NOMO-1 (cell line): ENCODE results near the gene IL12B.
"Not testable (repeated sequence)": the region's sequence is repeated elsewhere in the genome, so short reads cannot be mapped to it uniquely, and the experiment has no call there.

ENCODE experiments used
- DNase-seq, 2 experiments: peaks; one replicate each; lab custom pipeline; 2025; ENCODE audit not compliant: unreplicated experiment in 2 of 2; lab: John Stamatoyannopoulos, UW

The IL12B gene

DNA sequence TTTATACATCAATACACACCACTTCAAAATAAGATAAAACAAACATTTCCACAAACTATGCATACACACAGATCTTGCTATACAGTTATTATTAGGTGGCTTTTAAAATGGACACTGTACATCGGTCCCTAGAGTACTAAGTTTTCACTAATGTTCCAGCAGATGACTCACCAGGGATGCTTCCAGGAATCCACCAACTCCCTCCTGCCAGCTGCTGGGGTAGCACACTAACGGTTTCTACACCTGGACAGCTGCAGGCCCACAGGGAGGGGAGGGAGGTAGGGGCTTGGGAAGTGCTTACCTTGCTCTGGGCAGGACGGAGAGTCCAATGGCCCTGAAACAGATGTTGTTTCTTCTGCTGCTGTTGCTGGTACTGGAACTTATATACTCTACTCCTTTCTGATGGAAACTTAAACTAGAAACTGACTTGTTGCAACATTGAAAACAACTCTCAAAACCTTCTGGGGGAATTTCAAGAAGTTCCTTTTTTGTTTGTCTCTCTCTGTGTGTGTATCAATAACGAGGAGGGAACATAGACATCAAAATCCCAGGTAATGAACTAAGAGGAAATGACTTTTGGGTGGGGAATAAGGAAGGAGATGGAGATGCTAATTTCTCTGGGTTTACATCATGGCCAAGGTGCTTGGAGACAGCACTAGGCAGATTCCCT lies at the start of gene IL12B:
TSS of gene IL12B (minus strand) at position 357 of the 670 bp plus-strand sequence. CDS start 3,705 bp downstream, outside the sequence.
- DNase-seq = peak in 1 of 2 experiments; percentile 17

DNA sequence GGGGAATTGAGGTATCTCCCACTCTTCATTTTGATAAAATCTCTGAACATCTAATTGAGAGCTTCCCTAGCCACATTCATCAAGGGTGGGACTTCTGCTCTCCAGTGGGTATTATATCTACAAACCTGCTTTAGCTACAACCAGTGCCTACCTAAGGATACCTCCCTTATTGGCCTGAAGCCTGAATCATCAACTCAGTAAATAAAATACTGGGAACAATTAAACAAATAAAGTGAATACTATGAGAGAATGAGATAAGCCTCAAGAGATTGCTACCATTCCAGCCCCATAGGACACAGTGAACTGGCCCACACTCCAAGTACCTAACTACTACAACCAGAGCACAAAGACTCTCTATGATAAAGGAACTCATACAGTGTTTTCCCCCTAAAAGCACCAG lies 47.4 kb upstream of the IL12B start:
- no peak for DNase-seq

DNA sequence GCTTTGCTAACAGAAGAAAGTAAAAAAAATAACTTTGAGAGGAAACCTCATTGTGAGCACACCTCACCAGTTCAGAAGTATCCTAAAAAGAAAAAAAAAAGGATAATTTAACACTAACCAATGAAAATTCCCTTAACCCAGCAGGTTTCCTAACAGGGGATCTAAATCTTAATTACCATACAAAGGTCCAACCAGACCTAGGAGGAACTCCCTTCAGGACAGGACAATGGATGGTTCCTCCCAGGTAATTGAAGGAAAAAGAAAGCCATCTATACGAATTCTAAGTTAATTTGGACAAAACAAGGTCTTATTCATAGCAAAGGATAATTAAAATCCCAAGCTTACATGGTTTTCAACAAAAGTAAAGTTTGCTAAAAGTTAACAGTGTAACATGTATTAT lies 37.6 kb upstream of the IL12B start:
- DNase-seq = not testable (repeated sequence)

DNA sequence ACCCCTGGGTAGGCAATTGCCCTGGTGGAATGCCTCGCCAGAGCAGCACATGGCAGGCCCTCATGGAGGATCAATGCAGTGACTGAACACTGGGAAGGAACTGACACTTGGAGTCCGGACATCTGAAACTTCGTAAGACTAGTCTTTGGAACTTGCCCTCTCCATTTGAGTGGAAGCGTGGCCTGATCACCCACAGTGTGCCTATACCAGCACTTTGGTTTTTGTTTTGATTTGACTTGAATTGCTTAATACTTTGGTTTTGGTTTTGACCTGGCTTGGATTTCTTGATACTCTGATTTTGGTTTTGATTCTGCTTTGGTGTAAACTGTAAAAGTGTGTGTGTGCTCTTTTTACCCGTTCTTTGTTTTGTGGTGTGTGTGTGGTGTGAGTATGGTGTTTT lies 36.5 kb upstream of the IL12B start:
- DNase-seq = not testable (repeated sequence)

DNA sequence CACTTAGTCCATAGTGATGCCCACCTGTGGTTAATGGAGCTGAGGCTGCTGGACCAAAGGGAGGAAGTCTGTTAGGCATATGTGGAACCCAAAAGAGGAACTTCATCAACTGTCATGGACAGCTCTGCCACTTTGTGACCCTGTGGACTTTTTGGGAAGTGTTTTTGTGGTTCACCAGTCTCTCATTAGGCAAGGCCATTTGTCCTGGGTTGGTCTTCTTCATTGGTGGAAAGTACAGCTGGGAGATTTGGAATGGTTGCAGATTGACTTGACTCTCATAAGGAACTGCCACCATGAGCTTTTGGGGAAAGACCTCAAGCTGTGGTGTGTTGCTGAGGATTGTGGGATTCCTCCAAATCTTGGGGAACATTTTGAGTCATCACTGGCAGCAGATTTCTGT lies 31.9 kb upstream of the IL12B start:
- DNase-seq = peak; percentile 84 to 97

DNA sequence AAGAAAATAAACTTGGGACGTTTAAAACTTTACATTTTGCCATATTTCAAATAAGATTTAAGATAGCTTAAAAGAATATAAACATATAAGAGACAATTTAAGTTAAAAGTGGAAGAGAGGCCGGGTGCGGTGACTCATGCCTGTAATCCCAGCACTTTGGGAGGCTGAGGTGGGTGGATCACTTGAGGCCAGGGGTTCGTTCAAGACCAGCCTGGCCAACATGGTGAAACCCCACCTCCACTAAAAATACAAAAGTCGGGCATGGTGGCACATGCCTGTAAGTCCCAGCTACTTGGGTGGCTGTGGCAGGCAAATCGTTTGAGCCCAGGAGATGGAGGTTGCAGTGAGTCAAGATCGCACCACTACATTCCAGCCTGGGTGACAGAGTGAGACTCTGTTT lies 29.6 kb upstream of the IL12B start:
- DNase-seq = not testable (repeated sequence)

DNA sequence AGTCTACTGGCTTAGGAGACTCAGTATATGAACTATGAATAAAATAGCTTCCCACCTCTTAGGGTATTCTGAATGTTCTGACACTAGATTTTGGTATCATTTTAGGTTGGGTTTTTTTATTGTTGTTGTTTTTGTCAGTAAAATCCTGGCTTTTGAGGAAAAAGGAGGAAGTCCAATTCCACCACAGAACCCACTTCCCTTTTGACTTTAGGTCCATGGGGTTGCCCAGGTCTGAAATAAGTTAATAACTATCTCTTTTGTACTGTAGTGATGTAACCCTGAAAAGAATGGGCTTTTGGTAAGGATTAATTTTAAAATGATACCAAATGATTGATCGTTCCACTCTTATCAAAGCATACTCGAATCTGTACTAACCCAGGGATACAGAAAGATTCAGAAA lies 29.1 kb upstream of the IL12B start:
- DNase-seq = peak; percentile 44 to 83

DNA sequence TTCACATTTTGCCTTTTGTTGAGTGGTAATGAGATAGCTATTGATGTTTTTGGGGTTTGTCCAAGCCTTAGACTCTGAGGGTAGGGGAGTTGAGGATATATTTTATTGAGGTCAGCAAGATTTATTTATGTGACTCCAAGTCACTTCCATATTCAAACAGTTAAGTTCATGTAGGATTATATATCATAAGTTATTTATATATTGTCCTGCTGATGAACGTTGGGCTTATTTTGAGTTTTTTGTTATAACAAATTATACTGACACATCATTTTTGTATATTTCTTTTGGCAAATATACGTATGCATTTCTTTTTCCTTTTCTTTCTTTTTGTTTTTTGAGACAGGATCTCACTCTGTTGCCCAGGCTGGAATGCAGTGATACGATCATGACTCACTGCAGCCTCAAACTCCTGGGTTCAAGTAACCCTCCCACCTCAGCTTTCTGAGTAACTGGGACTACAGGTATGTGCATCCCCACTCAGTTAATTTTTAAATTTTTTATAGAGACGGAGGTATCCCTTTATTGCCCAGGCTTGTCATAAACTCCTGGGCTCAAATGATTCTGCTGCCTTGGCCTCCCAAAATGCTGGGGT lies 23.5 kb upstream of the IL12B start:
- DNase-seq = no peak

DNA sequence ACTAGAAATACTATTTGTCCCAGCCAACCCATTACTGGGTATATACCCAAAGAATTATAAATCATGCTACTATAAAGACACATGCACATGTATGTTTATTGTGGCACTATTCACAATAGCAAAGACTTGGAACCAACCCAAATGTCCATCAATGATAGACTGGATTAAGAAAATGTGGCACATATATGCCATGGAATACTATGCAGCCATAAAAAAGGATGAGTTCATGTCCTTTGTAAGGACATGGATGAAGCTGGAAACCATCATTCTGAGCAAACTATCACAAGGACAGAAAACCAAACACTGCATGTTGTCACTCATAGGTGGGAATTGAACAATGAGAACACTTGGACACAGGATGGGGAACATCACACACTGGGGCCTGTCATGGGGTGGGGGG lies 20.4 kb upstream of the IL12B start:
- DNase-seq = not testable (repeated sequence)

DNA sequence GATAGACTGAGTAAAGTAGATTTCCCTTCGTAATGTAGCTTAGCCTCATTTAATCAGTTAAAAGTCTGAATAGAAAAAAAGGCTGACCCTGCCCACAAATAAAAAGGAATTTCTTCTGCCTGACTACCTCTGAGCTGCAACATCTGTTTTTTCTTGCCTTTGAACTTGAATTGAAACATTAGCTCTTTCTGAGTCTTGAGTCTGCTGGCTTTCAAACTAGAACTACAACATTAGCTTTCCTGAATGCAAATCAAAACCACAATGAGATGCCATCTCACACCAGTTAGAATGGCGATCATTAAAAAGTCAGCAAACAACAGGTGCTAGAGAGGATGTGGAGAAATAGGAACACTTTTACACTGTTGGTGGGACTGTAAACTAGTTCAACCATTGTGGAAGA lies 19.9 kb upstream of the IL12B start:
- DNase-seq = not testable (repeated sequence)

DNA sequence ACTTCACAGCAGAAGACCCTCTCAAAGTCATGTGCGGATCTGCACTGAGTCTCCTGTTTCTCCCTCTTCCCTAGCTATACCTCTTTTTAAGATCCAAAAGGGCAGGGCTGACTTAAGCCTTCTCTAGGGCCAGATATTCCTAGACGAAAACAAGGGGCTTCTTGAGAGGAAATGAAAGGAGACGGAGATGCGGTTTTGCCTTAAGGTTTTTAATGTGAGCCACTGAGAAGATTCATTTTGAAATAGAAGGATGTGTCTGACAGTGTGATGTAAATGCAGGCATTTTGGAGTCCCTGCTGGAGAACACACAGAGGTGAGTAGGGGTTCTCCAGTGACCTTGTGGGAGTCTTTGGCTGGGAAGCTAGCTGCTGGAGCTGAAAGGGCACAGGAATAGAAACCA lies 15.6 kb upstream of the IL12B start:
- DNase-seq = peak in 1 of 2 experiments; percentile 24

DNA sequence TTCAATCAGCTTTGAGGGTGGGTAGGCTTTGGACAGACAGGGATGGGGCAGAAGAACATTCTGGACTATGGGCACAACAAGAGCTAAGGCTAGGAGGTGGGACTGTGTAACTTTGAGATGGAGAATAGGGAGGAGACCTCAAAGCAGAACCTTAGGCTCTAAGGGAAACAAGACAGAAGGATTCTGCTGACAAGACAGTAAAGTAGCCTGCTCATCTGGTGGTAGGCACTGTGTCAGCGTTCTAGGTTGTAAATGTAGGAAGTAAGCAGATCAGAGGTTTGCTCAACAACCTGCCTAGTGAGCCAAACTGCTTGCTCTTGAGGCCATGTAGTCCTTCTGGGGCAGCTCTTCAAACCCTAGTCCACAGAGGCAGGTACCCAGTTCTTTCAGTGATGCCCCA lies 15.0 kb upstream of the IL12B start:
- peak; percentile 30 to 80 for DNase-seq

DNA sequence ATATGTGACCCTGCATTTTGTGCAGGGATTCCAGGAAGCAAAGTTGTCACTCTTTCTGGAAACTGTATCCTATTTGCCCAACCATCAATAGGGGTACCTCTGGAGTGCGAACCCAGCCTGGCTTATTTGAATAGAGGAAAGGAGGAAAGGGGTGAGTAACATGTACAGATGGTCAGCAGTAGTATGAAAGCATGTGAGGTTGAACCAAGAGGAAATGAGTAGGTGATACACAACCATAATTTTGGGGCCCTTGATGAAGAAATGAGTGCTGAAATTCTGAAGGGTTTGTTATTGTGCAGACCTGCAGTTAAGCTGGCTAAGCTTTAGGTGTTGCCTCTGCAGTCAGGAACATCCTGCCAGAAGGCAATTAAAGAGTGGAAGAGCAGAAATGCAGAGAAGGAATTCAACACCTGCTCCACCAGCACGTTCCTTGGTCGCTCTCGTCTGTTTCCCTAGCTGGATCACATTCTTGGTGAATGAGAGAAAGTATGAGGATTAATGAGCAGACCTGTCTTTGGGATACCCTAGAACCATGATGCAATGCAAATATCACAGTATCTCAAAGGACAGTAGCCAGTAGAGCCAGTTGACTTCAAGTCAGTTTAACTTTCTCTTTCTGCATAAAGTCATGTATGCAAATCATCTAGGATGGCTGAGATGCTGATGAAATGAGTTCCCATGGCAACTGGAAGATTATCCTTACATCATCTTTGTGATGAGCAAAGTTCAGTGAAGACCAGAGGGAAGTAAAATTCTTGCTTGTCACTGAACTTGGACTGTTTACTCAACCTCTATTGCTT lies 13.2 kb upstream of the IL12B start:
- DNase-seq = peak in 1 of 2 experiments; percentile 86

DNA sequence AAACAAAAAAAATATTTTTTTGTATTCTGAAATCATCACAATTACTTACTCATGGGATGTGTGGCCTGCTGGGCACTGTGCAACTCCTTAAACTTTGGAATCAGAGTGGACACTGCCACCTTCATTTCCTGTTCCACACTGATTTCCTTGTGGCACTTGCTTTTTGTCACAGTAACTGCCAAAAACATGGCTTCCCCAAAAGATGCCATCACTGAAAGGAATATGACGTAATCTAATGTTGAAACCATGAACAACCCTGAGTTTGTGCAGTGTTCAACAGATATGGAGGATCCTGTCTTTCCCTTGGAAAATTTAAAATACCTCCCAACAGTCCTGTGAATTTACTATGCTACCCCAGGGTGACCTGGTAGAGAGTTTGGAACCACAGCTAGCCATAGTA lies 12.6 kb upstream of the IL12B start:
- peak in 1 of 2 experiments; percentile 33 for DNase-seq

DNA sequence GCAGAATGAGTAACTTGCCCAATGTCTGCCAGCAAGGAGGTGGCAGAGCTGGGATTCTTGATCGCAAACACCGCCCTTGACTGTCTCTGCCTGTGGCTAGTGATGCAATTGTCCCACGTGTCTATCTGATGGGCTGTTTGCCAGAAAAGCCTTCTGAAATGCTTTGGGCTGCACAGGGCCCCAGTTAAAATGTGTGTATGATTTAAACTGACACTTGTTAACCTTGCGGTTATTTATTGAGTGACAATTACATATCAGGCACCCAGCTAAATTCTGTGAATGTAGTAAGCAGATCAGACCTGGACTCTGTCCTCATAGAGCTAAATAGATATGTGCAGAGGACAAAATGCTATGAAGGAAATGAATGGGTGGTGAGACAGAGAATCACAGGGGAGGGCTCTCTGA lies 11.6 kb upstream of the IL12B start:
- peak; percentile 86 to 94 for DNase-seq

DNA sequence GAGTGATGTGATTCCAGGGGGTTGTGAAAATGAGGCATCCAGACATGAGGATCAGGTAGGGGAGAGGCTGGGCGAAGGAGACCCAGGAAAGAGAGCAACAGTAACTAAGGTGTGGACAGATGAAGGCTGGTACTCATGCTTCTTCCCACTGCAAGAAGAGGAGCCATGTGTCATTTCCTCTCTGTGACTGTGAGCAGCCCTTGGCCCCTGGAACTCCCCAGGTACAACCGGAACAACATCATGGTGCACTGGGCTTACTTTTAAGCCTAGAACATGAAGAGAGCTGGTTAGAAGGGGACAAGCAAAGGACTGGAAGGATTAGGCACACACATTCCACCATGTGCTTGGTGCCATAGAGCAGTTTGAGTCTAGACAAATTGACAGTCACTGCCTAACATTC lies 10.9 kb upstream of the IL12B start:
- no peak for DNase-seq

DNA sequence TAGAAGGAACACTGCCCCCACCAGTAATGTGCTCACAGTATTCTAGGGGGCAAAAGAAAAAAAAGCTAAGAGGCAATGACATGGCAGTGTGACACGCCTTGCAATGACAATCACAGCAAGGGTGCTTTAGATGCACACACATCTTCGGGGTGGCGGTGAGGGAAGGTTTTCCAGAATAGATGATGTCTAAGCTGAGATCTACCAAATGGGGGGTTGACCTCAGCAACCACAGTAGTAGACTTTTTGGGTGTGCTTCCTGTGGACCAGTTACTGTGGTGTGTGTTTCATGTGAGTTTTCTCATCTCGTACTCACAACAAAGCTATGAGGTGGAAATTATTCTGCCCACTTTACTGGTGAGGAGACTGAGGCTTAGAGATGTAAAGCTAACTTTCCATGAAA lies 10.2 kb upstream of the IL12B start:
- no peak for DNase-seq

DNA sequence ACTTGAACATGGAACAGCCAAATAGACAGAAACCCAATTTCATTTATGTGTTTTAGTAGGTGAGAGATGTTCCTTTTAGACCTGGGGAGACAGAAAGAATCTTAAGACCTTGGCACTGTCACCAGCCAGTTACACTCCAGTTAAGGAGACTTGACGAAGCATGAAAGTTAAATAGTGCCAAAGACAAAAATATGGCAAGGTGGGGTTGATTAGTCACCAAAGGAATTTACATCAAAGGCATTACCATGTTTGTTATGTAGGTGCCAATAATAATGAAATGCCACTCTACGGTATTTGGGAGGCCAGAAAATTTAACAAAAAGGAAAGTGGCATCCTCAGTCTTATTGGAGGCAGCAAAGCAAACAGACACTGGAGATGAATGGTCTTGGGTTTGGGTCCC lies 9.2 kb upstream of the IL12B start:
- no peak for DNase-seq

DNA sequence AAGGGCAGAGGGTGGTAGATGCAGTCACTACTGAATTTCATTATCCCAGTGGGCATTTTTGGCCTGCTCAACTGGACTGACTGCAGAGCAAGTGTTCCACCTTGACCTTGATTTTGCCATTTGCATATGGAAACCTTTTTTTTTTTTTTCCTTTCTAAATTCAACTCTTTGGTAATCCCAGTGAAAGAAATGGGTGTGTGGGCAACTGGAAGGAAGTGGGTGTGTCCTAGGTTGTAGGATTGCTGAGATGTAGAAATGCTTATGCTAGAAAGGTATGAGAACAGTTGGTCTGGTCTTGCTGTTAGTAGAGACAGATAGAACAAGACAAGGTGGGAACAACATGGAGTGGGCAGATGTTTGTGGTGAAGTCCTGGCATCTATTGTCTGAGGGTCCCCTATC lies 7.8 kb upstream of the IL12B start:
- DNase-seq = no peak

DNA sequence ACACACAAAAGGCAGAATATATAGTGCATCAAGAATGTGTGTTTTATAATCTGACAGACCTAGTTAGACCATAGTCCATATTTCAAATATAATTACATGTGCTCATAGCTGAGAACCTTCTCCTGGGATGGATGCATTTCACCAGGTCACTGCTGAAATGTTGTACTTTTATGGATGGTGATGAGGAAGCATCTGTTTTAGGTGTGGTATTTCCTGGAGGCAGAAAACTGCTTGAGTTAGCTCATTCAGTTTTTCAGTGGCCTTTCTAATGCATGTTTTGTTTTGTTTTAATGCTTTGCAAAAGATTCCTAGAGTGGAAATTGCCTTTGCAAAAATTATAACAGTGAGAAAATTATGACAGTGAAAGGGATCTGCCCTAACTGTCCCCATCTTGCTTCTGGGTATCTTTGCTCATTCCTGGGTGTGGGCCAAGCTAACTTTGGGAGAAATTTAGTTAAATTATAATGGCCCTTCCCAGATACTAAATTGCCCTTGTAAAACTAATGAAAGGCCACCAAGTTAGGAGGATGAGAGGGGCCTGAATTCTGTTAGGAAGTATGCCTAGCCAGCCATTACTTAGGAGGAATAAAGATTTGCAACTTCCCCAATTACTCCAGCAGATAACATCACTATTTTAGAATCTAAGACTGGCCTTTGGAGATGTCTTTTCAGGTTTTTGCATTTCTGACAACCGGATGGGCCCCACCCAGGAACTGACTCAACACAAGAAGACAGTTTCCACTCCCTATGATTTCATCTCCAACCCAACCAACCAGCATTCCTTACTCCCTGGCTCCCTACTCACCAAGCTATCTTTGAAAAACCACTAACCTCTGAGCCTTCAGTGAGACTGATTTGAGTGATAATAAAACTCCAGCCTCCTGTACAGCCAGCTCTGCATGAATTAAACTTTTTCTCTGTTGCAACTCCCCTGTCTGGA lies 7.0 kb upstream of the IL12B start:
- peak; percentile 44 to 66 for DNase-seq

DNA sequence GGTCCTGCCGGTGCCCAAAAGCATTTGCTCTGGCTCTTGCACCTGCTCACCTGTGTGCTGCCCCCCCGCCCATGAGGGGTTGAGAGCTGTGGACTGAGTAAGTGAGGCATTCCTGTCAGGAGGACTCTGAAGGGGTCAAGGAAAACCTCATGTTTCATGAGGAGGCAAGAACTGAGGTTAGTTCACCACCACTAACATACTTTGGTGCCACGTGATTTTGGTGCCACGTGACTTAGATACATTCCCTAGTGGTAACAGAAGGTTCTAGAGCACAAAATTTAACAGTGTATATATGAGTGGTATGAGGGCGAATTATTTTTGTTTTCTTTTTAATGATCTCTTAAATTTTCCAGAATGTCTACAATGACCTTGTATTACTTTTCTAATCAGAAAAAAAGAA lies 6.3 kb upstream of the IL12B start:
- no peak for DNase-seq
